AG09319 (cell line): ENCODE results near the gene TTC9.

ENCODE experiments used
- DNase-seq: peaks from one replicate; pipeline ENCODE4 v3.0.0-alpha.2; 2010; ENCODE audit warnings: low read depth; ENCODE audit errors: extremely low read depth
- CTCF ChIP-seq: IDR thresholded peaks from 2 replicates; pipeline ENCODE4 v1.5.1; 2011; ENCODE audit warnings: low read depth, mild to moderate bottlenecking, inconsistent platforms, low read length, moderate library complexity

The TTC9 gene

GRCh38 chr14:70601162-70601561 lies 40.6 kb upstream of the TTC9 start:
- no peak for TF ChIP-seq CTCF
- no peak for DNase-seq

GRCh38 chr14:70602254-70602653 lies 39.5 kb upstream of the TTC9 start:
- no peak for TF ChIP-seq CTCF
- DNase-seq, result no peak

GRCh38 chr14:70611216-70611615 lies 30.5 kb upstream of the TTC9 start:
- no peak for TF ChIP-seq CTCF
- no peak for DNase-seq

GRCh38 chr14:70616646-70617045 lies 25.1 kb upstream of the TTC9 start:
- TF ChIP-seq CTCF, result no peak
- DNase-seq, result no peak

- DNase-seq, result no peak
- TF ChIP-seq CTCF, result no peak
These were observed 23.4 kb upstream of the TTC9 start for GRCh38 chr14:70618314-70618713.

- no peak for DNase-seq
- TF ChIP-seq CTCF, result no peak
These were observed 22.0 kb upstream of the TTC9 start for GRCh38 chr14:70619708-70620107.

GRCh38 chr14:70622111-70622712 lies 19.5 kb upstream of the TTC9 start:
- no peak for DNase-seq
- peak; percentile 52 for TF ChIP-seq CTCF
